ENCODE results near the gene SIL1.
"Not testable (repeated sequence)": the region's sequence is repeated elsewhere in the genome, so short reads cannot be mapped to it uniquely, and the experiment has no call there.

SIL1 gene

GRCh38 chr5:138935466-138935865, 262.7 kb downstream of the SIL1 start:
- DNase-seq, result no peak

DNA sequence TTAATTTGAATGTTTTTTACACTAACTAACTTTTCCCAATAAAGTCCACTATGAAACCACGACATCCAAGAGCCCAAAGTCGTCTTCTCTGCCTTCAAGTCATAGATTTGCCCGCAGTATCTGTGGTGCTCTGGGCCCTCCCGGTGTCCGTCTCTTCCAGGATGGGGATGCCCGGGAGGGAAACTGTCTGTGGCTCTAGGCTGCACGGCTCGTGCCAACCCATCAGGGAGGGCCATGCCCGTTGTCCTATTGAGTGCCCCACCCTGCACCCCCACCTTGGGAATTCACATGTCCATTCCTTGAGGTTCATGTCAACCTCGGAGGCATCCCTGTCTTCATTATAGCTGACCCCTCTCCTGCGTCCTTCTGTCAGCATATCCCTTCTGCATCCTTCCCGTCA, 263.2 kb downstream of the SIL1 start:
- DNase-seq, result no peak

DNA sequence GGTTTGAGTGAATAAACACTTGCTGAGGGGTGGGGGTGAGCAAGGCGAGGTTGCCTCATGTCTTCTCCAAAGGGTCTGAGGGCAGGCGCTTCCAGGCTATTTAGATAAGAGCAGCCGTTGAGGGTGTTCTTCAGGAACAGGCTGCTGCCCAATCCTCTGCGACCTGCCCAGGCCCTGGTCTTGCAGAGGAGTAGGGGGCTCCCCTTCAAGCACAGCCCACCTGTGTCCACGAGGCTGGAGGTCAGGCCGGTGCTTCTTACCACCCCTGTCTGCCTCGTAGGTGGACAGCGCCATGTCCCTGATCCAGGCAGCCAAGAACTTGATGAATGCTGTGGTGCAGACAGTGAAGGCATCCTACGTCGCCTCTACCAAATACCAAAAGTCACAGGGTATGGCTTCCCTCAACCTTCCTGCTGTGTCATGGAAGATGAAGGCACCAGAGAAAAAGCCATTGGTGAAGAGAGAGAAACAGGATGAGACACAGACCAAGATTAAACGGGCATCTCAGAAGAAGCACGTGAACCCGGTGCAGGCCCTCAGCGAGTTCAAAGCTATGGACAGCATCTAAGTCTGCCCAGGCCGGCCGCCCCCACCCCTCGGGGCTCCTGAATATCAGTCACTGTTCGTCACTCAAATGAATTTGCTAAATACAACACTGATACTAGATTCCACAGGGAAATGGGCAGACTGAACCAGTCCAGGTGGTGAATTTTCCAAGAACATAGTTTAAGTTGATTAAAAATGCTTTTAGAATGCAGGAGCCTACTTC, 264.5 kb downstream of the SIL1 start:
- DNase-seq, result no peak

DNA sequence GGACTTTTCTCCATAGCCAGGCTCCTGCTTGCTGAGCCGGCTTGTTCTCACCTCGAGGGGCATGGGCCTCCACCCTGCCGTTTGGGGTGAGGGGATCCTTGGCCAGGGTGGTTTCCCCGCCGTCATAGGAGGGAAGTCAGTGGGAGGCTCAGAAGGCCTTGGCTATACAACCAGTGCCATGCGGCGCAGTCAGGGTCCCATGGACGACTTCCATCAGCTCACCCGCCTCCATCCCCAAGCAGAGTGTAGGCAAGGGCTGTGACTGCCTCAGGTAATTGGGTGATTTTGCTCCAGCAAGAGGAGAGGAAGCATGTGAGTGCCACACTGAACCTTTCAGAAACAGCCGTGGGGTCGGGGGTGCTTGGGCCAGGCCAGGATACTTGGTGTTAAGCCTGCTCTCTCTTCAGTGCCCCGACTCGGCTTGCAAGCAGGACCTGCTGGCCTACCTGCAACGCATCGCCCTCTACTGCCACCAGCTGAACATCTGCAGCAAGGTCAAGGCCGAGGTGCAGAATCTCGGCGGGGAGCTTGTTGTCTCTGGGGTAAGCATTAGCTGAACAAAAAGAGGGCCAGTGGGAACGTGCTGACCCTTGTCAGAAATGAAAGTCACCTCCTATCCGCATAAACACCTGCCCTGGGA, 265.9 kb downstream of the SIL1 start:
- peak; percentile 33 for DNase-seq

- DNase-seq, result no peak
Observed at GRCh38 chr5:138930371-138931097, 267.6 kb downstream of the SIL1 start.

GRCh38 chr5:138929571-138929955, 268.6 kb downstream of the SIL1 start:
- DNase-seq, result no peak

GRCh38 chr5:138927979-138928378, 270.2 kb downstream of the SIL1 start:
- no peak for DNase-seq

DNA sequence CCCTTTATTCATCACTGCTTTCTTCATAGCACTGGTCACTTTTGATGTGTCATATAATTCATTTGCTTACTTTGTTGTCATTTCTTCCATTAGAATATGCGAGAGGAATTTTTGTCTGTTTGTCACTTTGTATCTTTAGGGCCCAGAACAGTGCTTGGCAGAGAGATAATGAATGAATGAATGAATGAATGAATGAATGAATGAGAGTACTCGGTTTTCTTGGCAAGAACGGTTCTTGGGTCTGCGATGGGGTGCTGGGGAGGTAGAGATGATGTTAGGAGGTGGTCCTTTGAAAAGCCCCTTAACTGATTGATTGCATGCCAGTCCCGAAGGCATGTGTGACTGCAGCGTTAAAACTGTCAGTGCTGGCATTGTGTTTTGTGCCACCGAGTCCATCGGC, 270.6 kb downstream of the SIL1 start:
- DNase-seq, result no peak

DNA sequence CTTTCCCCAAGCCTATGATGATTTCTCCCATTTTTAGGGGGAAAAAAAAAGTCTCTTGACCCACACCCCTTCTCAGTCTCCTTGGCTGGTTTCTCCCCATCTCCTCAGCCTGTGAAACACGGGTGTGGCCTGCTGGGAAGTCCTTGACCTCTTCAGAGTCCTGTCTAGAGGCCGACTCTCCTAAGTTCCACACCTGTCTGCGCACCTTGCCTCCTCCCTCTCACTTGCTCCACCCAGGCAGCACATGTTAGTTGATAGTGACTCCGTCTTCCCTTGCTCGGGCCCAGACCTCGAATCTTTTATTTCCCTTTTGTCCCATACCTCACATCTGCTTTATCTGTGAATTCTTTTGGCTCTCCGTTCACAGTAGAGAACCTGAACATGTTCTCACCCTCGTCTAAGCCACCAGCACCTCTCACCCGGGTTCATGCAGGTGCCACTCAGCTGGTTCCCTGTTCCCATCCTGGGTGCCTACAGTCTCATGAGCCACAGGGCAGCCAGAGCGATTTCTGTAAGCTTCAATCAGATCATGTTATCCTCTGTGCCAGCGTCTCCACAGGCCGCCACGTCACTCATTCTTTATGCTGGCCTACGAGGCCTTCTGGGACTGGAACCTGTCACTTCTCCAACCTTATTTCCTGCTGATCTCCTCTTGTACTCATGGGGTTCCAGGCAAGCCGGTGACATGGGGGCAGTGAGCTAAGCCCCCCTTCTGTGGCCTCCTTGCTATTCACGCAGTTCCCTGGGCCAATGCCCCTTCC, 271.3 kb downstream of the SIL1 start:
- no peak for DNase-seq

DNA sequence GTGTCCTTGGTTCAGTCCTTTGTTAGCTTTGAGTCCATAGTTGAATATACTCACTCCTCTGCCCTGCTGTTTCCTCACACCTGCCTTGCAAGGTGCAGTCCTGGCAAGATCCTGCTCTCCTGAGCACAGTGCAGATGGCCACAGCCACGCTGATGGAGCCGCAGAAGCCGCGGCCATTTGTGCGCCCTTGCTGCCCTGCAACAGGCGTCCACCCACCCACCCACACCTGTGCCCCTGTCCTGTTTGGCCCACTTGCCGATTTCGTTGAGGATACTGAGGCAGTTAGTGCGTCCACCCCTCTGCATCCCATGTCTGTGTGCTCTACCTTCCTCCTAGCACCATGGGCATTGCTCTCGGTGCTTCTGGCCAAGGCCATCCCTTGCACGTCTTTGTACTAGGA, 271.9 kb downstream of the SIL1 start:
- DNase-seq, result no peak

DNA sequence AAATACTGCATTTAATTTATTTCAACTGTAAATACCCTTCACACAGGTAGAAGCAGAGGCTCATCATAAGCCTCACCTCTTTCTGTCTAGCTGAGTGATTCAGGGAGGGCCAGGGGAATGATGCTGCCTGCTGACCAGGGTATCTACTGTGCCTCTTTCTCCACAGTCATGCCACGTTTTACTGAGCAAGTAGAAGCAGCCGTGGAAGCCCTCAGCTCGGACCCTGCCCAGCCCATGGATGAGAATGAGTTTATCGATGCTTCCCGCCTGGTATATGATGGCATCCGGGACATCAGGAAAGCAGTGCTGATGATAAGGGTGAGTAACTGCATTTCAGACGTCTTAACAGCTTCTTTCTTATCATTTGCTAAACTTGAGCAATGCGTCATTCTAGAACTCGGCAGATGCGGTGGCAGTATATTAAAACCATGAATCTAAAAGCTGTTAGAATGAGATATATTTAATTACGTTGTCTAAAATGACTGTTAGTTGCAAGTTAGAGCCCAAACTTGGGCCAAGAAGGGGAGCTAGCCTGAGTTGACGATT, 273.0 kb downstream of the SIL1 start:
- no peak for DNase-seq

GRCh38 chr5:138922494-138922893, 275.7 kb downstream of the SIL1 start:
- DNase-seq, result no peak

DNA sequence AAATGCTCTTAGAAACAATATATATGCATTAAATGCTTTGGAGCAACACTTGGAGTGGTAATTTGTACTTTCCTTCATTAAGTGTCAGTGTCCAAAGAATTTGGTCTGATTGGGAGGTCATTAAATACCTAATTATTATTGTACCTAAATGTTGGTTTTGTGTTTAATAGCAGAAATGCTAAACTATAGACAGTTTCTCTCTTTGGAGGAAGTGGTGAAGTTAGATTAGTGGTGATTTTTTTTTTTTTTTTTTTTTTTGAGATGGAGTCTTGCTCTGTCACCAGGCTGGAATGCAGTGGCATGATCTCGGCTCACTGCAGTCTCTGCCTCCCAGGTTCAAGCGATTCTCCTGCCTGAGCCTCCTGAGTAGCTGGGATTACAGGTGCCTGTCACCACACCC, 276.8 kb downstream of the SIL1 start:
- not testable (repeated sequence) for DNase-seq

- DNase-seq, result no peak
Observed at GRCh38 chr5:138920181-138920580, 278.0 kb downstream of the SIL1 start.

- no peak for DNase-seq
Observed at GRCh38 chr5:138918686-138919085, 279.5 kb downstream of the SIL1 start.

- DNase-seq, result no peak
Observed at GRCh38 chr5:138914338-138914737, 283.8 kb downstream of the SIL1 start.

GRCh38 chr5:138913773-138914172, 284.4 kb downstream of the SIL1 start:
- no peak for DNase-seq

GRCh38 chr5:138912093-138912492, 286.1 kb downstream of the SIL1 start:
- DNase-seq, result no peak

GRCh38 chr5:138911441-138911840, 286.7 kb downstream of the SIL1 start:
- no peak for DNase-seq

DNA sequence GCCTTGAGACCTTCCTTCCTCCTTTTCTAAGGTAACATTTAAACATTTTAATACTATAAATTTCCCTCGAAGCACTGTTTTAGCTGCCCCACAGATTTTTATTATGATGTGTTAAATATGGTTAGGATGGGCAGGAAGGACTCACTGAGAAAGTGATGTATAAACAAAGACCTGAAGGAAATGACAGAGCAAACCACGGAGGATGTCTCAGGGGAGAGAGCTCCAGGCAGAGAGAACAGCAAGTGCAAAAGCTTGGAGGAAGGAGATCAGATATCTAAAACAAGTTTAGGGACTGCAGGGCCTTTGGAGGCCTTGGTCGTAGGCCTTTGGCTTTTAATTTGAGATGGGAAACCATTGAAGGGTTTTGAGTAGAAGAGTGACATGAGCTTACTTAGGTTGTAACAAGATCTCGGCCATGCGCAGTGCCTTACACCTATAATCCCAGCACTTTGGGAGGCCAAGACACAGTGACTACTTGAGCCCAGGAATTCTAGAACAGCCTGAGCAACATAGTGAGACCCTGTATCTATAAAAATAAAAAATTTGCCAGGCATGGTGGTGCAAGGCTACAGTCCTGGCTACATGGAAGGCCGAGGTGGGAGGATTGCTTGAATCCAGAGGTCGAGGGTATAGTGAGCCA, 287.5 kb downstream of the SIL1 start:
- DNase-seq, result no peak

- DNase-seq, result no peak
Observed at GRCh38 chr5:138909734-138910133, 288.4 kb downstream of the SIL1 start.

DNA sequence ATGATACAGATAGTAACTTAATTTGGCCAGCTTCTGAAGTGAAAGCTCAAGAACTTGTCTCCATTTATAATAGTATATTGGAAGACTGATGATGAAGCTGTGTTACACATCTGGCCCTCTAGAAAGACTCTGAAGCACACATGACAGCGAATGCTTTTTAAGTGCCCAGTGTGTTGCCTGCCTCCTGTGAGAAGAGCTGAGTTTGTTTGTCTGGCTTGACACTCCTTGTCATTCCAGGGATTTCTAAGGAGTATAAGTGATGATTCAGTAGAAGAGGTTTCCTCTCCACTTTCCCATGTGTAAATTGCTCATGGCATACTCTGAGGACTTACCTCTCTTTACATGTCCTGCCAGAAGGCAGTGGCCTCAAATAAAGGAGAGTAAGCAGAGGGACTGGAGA, 292.6 kb downstream of the SIL1 start:
- DNase-seq, result no peak

Data from DMS53 (cell line).